H9 (cell line): ENCODE measurements around the gene SF3B1. TPM values are rescaled to one million over a fixed set of nuclear protein-coding genes. Genes with fewer than 3 reads are reported as not detected.

Experiments used
- DNase-seq: peaks from one replicate; pipeline ENCODE4 v3.0.0-alpha.2; 2017
- H2AFZ ChIP-seq: one replicate; pipeline ENCODE4 v1.6.1; 2013; ENCODE audit warnings: mild to moderate bottlenecking, low read length, control low read depth, moderate library complexity
- H2AK5ac ChIP-seq: 2 replicates; pipeline ENCODE4 v1.6.1; 2013; ENCODE audit warnings: low read length, control low read depth, mixed read lengths; ENCODE audit not compliant: insufficient read length
- H2BK120ac ChIP-seq: one replicate; pipeline ENCODE4 v1.6.1; 2013; ENCODE audit warnings: low read depth, mild to moderate bottlenecking, low read length, control low read depth, inconsistent platforms; ENCODE audit not compliant: poor library complexity, severe bottlenecking
- H2BK12ac ChIP-seq: 2 replicates; pipeline ENCODE4 v1.6.1; 2013; ENCODE audit warnings: low read length, control low read depth, mixed read lengths, low read depth; ENCODE audit not compliant: insufficient read length
- H2BK15ac ChIP-seq: 2 replicates; pipeline ENCODE4 v1.6.1; 2013; ENCODE audit warnings: low read depth, low read length, control low read depth
- H2BK20ac ChIP-seq: one replicate; pipeline ENCODE4 v1.6.1; 2013; ENCODE audit warnings: low read depth, mild to moderate bottlenecking, low read length, control low read depth, inconsistent platforms; ENCODE audit not compliant: poor library complexity, severe bottlenecking
- H2BK5ac ChIP-seq: 2 replicates; pipeline ENCODE4 v1.6.1; 2013; ENCODE audit warnings: low read length, control low read depth, mixed read lengths; ENCODE audit not compliant: insufficient read length
- H3K14ac ChIP-seq: 2 replicates; pipeline ENCODE4 v1.6.1; 2013; ENCODE audit warnings: low read length, control low read depth; ENCODE audit not compliant: insufficient read depth
- H3K18ac ChIP-seq: 2 replicates; pipeline ENCODE4 v1.6.1; 2013; ENCODE audit warnings: low read depth, mild to moderate bottlenecking, mixed read lengths, low read length, control low read depth; ENCODE audit not compliant: insufficient read length
- H3K23ac ChIP-seq: 2 replicates; pipeline ENCODE4 v1.6.1; 2013; ENCODE audit warnings: low read length, control low read depth, mixed read lengths, low read depth; ENCODE audit not compliant: insufficient read length
- H3K23me2 ChIP-seq: 2 replicates; pipeline ENCODE4 v1.6.1; 2013; ENCODE audit warnings: low read depth, mild to moderate bottlenecking, mixed read lengths, low read length, control low read depth; ENCODE audit not compliant: insufficient read length, poor library complexity, severe bottlenecking
- H3K27ac ChIP-seq: 2 replicates; pipeline ENCODE4 v1.5.1; 2013; ENCODE audit warnings: low read length, control low read depth, mixed read lengths, low read depth; ENCODE audit not compliant: insufficient read length
- H3K27me3 ChIP-seq: 2 replicates; pipeline ENCODE4 v1.6.1; 2013; ENCODE audit warnings: low read length, control low read depth, inconsistent platforms; ENCODE audit not compliant: insufficient read depth
- H3K4ac ChIP-seq: 2 replicates; pipeline ENCODE4 v1.6.1; 2013; ENCODE audit warnings: low read depth, mild to moderate bottlenecking, control low read depth, inconsistent platforms, low read length, moderate library complexity
- H3K4me1 ChIP-seq: 2 replicates; pipeline ENCODE4 v1.6.1; 2013; ENCODE audit warnings: low read length, control low read depth, inconsistent platforms; ENCODE audit not compliant: insufficient read depth
- H3K4me2 ChIP-seq: 2 replicates; pipeline ENCODE4 v1.6.1; 2013; ENCODE audit warnings: low read length, control low read depth, mixed read lengths; ENCODE audit not compliant: insufficient read length, insufficient read depth
- H3K56ac ChIP-seq: 2 replicates; pipeline ENCODE4 v1.6.1; 2013; ENCODE audit warnings: low read depth, mild to moderate bottlenecking, mixed read lengths, low read length, control low read depth; ENCODE audit not compliant: insufficient read length
- H3K79me1 ChIP-seq: 2 replicates; pipeline ENCODE4 v1.6.1; 2013; ENCODE audit warnings: low read depth, mild to moderate bottlenecking, moderate library complexity, low read length, control low read depth, inconsistent platforms; ENCODE audit not compliant: insufficient read depth, poor library complexity, severe bottlenecking
- H3K79me2 ChIP-seq: 2 replicates; pipeline ENCODE4 v1.6.1; 2013; ENCODE audit warnings: low read length, control low read depth, inconsistent platforms; ENCODE audit not compliant: insufficient read depth
- H3K9ac ChIP-seq: 2 replicates; pipeline ENCODE4 v1.6.1; 2013; ENCODE audit warnings: low read length, control low read depth, mixed read lengths; ENCODE audit not compliant: insufficient read length; ENCODE audit errors: extremely low read depth
- H3K9me3 ChIP-seq: one replicate; pipeline ENCODE4 v1.6.1; 2013; ENCODE audit warnings: low read depth, low read length, inconsistent platforms; ENCODE audit not compliant: control insufficient read depth
- H3T11ph ChIP-seq: one replicate; pipeline ENCODE4 v1.6.1; 2013; ENCODE audit warnings: mild to moderate bottlenecking, low read length, control low read depth, inconsistent platforms
- H4K20me1 ChIP-seq: one replicate; pipeline ENCODE4 v1.6.1; 2013; ENCODE audit not compliant: control insufficient read depth, insufficient read length, insufficient read depth
- H4K5ac ChIP-seq: 2 replicates; pipeline ENCODE4 v1.6.1; 2013; ENCODE audit warnings: low read depth, mild to moderate bottlenecking, mixed read lengths, low read length, control low read depth; ENCODE audit not compliant: insufficient read length
- H4K8ac ChIP-seq: replicated peaks from 2 replicates; pipeline ENCODE4 v1.6.1; 2013; ENCODE audit warnings: low read length, control low read depth, mixed read lengths, low read depth; ENCODE audit not compliant: insufficient read length
- H4K91ac ChIP-seq: 2 replicates; pipeline ENCODE4 v1.6.1; 2013; ENCODE audit warnings: low read depth, mild to moderate bottlenecking, moderate library complexity, mixed read lengths, low read length, control low read depth; ENCODE audit not compliant: insufficient read length
- H3K27ac Mint-ChIP-seq, 3 experiments: 2 replicates in 2 of 3; 3 replicates in 1 of 3; pipeline ENCODE4 v1.8.0; 2020 to 2021; ENCODE audit warnings: mixed read lengths in 3 of 3, mild to moderate bottlenecking in 1 of 3, moderate library complexity in 1 of 3
- H3K27me3 Mint-ChIP-seq: 2 replicates; pipeline ENCODE4 v1.8.0; 2021; ENCODE audit warnings: low read depth, mild to moderate bottlenecking, moderate library complexity, mixed read lengths
- H3K36me3 Mint-ChIP-seq, 3 experiments: 2 replicates in 2 of 3; 3 replicates in 1 of 3; pipeline ENCODE4 v1.8.0; 2020 to 2021; ENCODE audit warnings: low read depth in 3 of 3, mixed read lengths in 3 of 3; ENCODE audit not compliant: insufficient read depth in 1 of 3
- H3K4me1 Mint-ChIP-seq, 2 experiments: 2 replicates each; pipeline ENCODE4 v1.8.0; 2020; ENCODE audit warnings: mixed read lengths in 2 of 2
- H3K4me3 Mint-ChIP-seq, 2 experiments: 2 replicates in 1 of 2; 3 replicates in 1 of 2; pipeline ENCODE4 v1.8.0; 2020 to 2021; ENCODE audit warnings: mild to moderate bottlenecking in 2 of 2, mixed read lengths in 2 of 2, moderate library complexity in 1 of 2
- H3K9me3 Mint-ChIP-seq, 2 experiments: 2 replicates in 1 of 2; 3 replicates in 1 of 2; pipeline ENCODE4 v1.8.0; 2020; ENCODE audit warnings: mild to moderate bottlenecking in 2 of 2, mixed read lengths in 2 of 2, moderate library complexity in 1 of 2
- CTCF ChIP-seq: fragments of 200-600 bp; sonication (generic); conservative IDR thresholded peaks from 3 replicates; pipeline ENCODE4 v1.8.0; 2021; ENCODE audit warnings: antibody characterized with exemption, mild to moderate bottlenecking
- WGBS: extraction: QIAGEN DNeasy Blood & Tissue Kit; methylation state at CpG from one replicate; pipeline ENCODE4 v1.1.7; 2013; ENCODE audit warnings: missing lambda C conversion rate, low lambda C conversion rate, mixed read lengths; ENCODE audit not compliant: insufficient read length; ENCODE audit errors: extremely low coverage; 5-methylcytosine and 5-hydroxymethylcytosine counted together
- total RNA-seq: library from RNA; stranded (reverse); gene quantifications from 2 replicates; pipeline ENCODE4 v1.2.1, GENCODE V29; 2021

The SF3B1 gene
- total RNA-seq, 1 experiment from 2014 or later = 278 TPM

- Histone ChIP-seq H3K27ac (no peak overlapping the region), H4K91ac (no peak overlapping the region), H3K14ac (no peak overlapping the region), H2AK5ac (no peak overlapping the region), H3K23me2 (no peaks in the 10 kb centered on the region), H3K79me1 (peaks cover 2% of the 10 kb centered on the region), H3K56ac (no peak overlapping the region), H2BK5ac (no peak overlapping the region), H3T11ph (no peak overlapping the region), H2BK12ac (no peak overlapping the region), H3K4me2 (no peak overlapping the region), H3K9ac (no peak overlapping the region), H3K9me3 (no peaks in the 10 kb centered on the region), H2BK15ac (no peak overlapping the region), H3K27me3 (no peaks in the 10 kb centered on the region), H3K79me2 (peaks cover 2% of the 10 kb centered on the region; the same call in 1 of the 2 replicates), H3K4ac (no peak overlapping the region), H2AFZ (no peak overlapping the region), H3K23ac (no peak overlapping the region), H4K20me1 (no peaks in the 10 kb centered on the region), H2BK120ac (no peak overlapping the region), H3K18ac (no peak overlapping the region), H4K5ac (no peak overlapping the region), H4K8ac (no peak overlapping the region), H2BK20ac (no peak overlapping the region), H3K4me1 (no peaks in the 10 kb centered on the region)
- no peak for TF ChIP-seq CTCF
- no CpG with 5 or more reads among the region's 1 CpG for WGBS
- no peak for DNase-seq
- Mint-ChIP-seq H3K4me3 (no peak overlapping the region), H3K27me3 (no peaks in the 10 kb centered on the region), H3K36me3 (peaks cover 5 to 46% (median 30%) of the 10 kb centered on the region in 3 experiments; a peak in 5 of 7 replicates), H3K27ac (no peak overlapping the region), H3K4me1 (no peaks in the 10 kb centered on the region), H3K9me3 (no peaks in the 10 kb centered on the region)
Measured at GRCh38 chr2:197464175-197464574, 29.3 kb upstream of the SF3B1 start.
